Endothelial cell (in vitro differentiated cells): Measurements from ENCODE around the gene PTPN5. TPM values are rescaled to one million over a fixed set of nuclear protein-coding genes. Genes with fewer than 3 reads are reported as not detected.

Source experiments
- DNase-seq: peaks from one replicate; pipeline ENCODE4 v3.0.0; 2021; ENCODE audit warnings: low spot score
- H3K27ac Mint-ChIP-seq: one replicate; pipeline ENCODE4 v1.8.0; 2021; ENCODE audit warnings: mixed read lengths, inconsistent platforms; ENCODE audit not compliant: unreplicated experiment
- H3K27me3 Mint-ChIP-seq: one replicate; pipeline ENCODE4 v1.8.0; 2021; ENCODE audit warnings: mild to moderate bottlenecking, moderate library complexity, mixed read lengths, inconsistent platforms; ENCODE audit not compliant: unreplicated experiment
- H3K36me3 Mint-ChIP-seq: one replicate; pipeline ENCODE4 v1.8.0; 2021; ENCODE audit warnings: mild to moderate bottlenecking, low read depth, mixed read lengths, inconsistent platforms; ENCODE audit not compliant: unreplicated experiment
- H3K4me1 Mint-ChIP-seq: one replicate; pipeline ENCODE4 v1.8.0; 2021; ENCODE audit warnings: mild to moderate bottlenecking, mixed read lengths, inconsistent platforms; ENCODE audit not compliant: unreplicated experiment
- H3K4me3 Mint-ChIP-seq: one replicate; pipeline ENCODE4 v1.8.0; 2021; ENCODE audit warnings: mild to moderate bottlenecking, mixed read lengths, inconsistent platforms; ENCODE audit not compliant: unreplicated experiment
- H3K9me3 Mint-ChIP-seq: one replicate; pipeline ENCODE4 v1.8.0; 2021; ENCODE audit warnings: mixed read lengths, inconsistent platforms; ENCODE audit not compliant: unreplicated experiment
- total RNA-seq: library from RNA; stranded (reverse); fragmentation: NEBNext Ultra II Directional; extraction: Animal tissue kit (Norgen Biotek cat#: 25700); gene quantifications from one replicate; pipeline ENCODE4 v1.2.1, GENCODE V29; 2021; ENCODE audit not compliant: unreplicated experiment
- TF ChIP-seq, protein P1 (sequence below): fragments of 200-600 bp; sonication (generic); IDR thresholded peaks from one replicate; pipeline ENCODE4 v1.5.0; 2021; ENCODE audit warnings: antibody characterized with exemption; ENCODE audit not compliant: unreplicated experiment

PTPN5 gene
- total RNA-seq, 1 donor from 2014 or later, result 16.4 TPM

DNA sequence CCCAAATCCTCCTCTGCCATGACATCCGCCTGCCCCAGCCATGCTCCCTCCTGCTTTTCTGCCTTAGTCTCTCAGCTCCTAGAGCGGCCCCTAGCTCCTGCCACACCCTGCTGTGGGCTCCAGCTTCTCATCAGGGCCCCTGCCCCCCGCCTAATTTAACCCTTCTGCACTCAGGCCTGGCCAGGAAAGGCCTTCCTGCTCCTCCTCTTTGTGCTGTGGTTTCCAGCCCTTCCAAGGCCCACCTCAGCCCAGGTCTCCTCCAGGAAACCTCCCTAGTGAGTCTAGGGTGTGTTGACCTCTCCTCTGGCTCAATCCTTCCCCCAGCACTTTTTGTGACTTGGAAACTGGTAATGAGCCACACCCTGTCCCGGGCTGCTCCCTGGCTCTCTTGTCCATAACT lies 11.3 kb downstream of the PTPN5 start:
- H3K9me3 Mint-ChIP-seq, result peaks cover 4% of the 10 kb centered on the region
- TF ChIP-seq, protein P1, sequence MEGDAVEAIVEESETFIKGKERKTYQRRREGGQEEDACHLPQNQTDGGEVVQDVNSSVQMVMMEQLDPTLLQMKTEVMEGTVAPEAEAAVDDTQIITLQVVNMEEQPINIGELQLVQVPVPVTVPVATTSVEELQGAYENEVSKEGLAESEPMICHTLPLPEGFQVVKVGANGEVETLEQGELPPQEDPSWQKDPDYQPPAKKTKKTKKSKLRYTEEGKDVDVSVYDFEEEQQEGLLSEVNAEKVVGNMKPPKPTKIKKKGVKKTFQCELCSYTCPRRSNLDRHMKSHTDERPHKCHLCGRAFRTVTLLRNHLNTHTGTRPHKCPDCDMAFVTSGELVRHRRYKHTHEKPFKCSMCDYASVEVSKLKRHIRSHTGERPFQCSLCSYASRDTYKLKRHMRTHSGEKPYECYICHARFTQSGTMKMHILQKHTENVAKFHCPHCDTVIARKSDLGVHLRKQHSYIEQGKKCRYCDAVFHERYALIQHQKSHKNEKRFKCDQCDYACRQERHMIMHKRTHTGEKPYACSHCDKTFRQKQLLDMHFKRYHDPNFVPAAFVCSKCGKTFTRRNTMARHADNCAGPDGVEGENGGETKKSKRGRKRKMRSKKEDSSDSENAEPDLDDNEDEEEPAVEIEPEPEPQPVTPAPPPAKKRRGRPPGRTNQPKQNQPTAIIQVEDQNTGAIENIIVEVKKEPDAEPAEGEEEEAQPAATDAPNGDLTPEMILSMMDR, result no peak
- no peak overlapping the region for H3K4me3 Mint-ChIP-seq
- peak overlapping the region; percentile 54 for H3K27ac Mint-ChIP-seq
- H3K4me1 Mint-ChIP-seq, result peaks cover 20% of the 10 kb centered on the region
- H3K27me3 Mint-ChIP-seq, result peaks cover 7% of the 10 kb centered on the region
- DNase-seq, result no peak
- H3K36me3 Mint-ChIP-seq, result peaks cover 17% of the 10 kb centered on the region

GRCh38 chr11:18778468-18778867 lies 13.1 kb downstream of the PTPN5 start:
- no peak overlapping the region for H3K27ac Mint-ChIP-seq
- peaks cover 4% of the 10 kb centered on the region for H3K9me3 Mint-ChIP-seq
- H3K4me1 Mint-ChIP-seq, result peaks cover 20% of the 10 kb centered on the region

GRCh38 chr11:18776324-18776723 lies 15.3 kb downstream of the PTPN5 start:
- H3K36me3 Mint-ChIP-seq, result peaks cover 24% of the 10 kb centered on the region
- no peak overlapping the region for H3K4me3 Mint-ChIP-seq
- DNase-seq, result no peak
- TF ChIP-seq, protein P1, result no peak
- H3K4me1 Mint-ChIP-seq, result peaks cover 17% of the 10 kb centered on the region
- peaks cover 4% of the 10 kb centered on the region for H3K9me3 Mint-ChIP-seq
- H3K27me3 Mint-ChIP-seq, result peaks cover 18% of the 10 kb centered on the region
- H3K27ac Mint-ChIP-seq, result no peak overlapping the region

More at GRCh38 chr11:18778468-18778867, 13.1 kb downstream of the PTPN5 start:
- peaks cover 17% of the 10 kb centered on the region for H3K36me3 Mint-ChIP-seq
- DNase-seq, result no peak
- peak overlapping the region; percentile 59 for H3K4me3 Mint-ChIP-seq
- H3K27me3 Mint-ChIP-seq, result peaks cover 9% of the 10 kb centered on the region
- TF ChIP-seq, protein P1, result no peak

DNA sequence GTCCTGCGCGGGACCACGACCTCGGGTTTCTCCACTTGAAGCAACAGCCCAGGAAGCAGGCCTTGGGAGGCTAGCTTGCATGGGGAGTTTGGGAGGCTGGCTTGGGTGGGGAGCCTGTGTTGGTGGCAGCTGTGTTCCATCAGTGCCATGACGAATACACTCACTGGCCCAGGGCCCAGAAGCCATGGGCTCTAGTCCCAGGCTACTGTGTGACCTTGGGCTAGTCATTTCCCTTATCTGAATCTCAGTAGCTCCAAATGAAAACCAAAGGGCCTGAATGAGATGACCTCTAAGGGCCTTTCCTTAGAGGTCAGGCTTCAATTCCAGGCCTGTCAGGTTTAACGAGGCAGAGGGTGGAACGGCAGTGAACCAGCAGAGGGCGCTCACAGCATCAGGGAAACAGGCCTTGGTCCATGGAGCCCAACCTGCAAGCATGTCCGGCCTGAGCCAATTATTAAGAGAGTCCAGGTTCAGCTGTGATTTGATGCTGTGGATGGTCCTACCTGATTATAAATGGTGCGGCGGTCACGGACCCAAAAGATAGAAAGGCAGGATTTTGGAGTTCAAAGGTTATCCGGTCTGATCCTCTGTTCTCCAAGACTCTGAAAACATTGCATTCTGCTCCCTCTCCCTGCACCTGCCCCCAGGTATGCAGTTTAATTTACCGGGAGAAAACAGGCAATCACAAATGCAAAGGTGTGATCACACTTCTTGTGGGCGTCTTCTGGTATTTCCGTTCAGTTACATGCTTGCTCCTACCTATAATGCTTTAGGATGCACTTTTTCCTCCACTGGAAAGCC lies 15.9 kb downstream of the PTPN5 start:
- TF ChIP-seq, protein P1, result peak; percentile 73
- Mint-ChIP-seq H3K27ac (no peak overlapping the region), H3K4me1 (peaks cover 17% of the 10 kb centered on the region), H3K9me3 (peaks cover 4% of the 10 kb centered on the region), H3K36me3 (peaks cover 27% of the 10 kb centered on the region), H3K4me3 (no peak overlapping the region), H3K27me3 (peaks cover 21% of the 10 kb centered on the region)
- peak; percentile 86 for DNase-seq

DNA sequence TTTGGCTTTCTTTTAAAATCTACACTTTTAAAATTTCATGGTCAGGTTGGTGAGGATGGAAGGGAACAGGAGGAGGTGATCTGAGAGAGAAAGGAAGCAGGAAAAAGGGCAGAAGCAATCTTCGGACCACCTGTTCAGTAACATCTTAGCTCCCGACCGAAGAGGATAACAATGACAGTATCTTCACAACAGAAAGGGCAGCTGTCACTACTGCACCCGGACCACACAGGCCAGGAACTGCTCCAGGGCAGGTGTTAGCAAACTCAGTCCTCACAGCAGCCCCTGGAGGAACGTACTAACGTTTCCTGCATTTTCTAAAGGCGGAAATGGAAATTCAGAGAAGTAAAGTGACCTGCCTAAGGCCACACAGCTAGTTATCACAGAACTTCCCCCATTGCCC lies 16.8 kb downstream of the PTPN5 start:
- peaks cover 27% of the 10 kb centered on the region for H3K36me3 Mint-ChIP-seq
- peaks cover 8% of the 10 kb centered on the region for H3K4me1 Mint-ChIP-seq
- H3K9me3 Mint-ChIP-seq, result peaks cover 4% of the 10 kb centered on the region
- H3K27ac Mint-ChIP-seq, result no peak overlapping the region
- TF ChIP-seq, protein P1, result no peak
- H3K4me3 Mint-ChIP-seq, result no peak overlapping the region
- H3K27me3 Mint-ChIP-seq, result peaks cover 21% of the 10 kb centered on the region
- DNase-seq, result no peak
